Lung (tissue), 12 donors: ENCODE results near the gene MYO3A. TPM values are rescaled to one million over a fixed set of nuclear protein-coding genes. Genes with fewer than 3 reads are reported as not detected.
A peak's percentile ranks its signal among the peaks of the same experiment; 100 is the strongest.

ENCODE experiments used
- ATAC-seq: fragments of 200-7000 bp; cut with Tn5 transposase; one replicate; pipeline ENCODE4 v1.9.1; 2020; ENCODE audit warnings: moderate number of reproducible peaks; ENCODE audit not compliant: insufficient read depth, low FRiP score
- DNase-seq, 3 donors: peaks; one replicate each; pipeline ENCODE4 v3.0.0-alpha.2; 2013 to 2017
- H3K27ac ChIP-seq, 2 donors: one replicate each; pipeline ENCODE4 v1.5.1; 2013; ENCODE audit warnings: mild to moderate bottlenecking in 2 of 2, moderate library complexity in 2 of 2, control low read depth in 1 of 2, inconsistent platforms in 1 of 2, low read depth in 1 of 2, low read length in 1 of 2
- H3K27me3 ChIP-seq, 3 donors: one replicate each; pipeline ENCODE4 v1.5.1; 2013; ENCODE audit warnings: low read length in 2 of 3; ENCODE audit not compliant: control insufficient read depth in 3 of 3, insufficient read depth in 3 of 3
- H3K36me3 ChIP-seq, 4 donors: one replicate each; pipeline ENCODE4 v1.5.1; 2013; ENCODE audit warnings: low read length in 4 of 4, mild to moderate bottlenecking in 1 of 4, moderate library complexity in 1 of 4; ENCODE audit not compliant: control insufficient read depth in 4 of 4, insufficient read depth in 4 of 4
- H3K4me1 ChIP-seq, 5 donors: one replicate each; pipeline ENCODE4 v1.5.1; 2013; ENCODE audit warnings: low read length in 5 of 5, mild to moderate bottlenecking in 2 of 5, moderate library complexity in 1 of 5; ENCODE audit not compliant: control insufficient read depth in 5 of 5, insufficient read depth in 5 of 5
- H3K4me3 ChIP-seq: one replicate; pipeline ENCODE4 v1.5.1; 2013; ENCODE audit warnings: mild to moderate bottlenecking, control low read depth, moderate library complexity
- H3K9ac ChIP-seq, 2 donors: one replicate each; pipeline ENCODE4 v1.5.1; 2013; ENCODE audit warnings: low read length in 2 of 2, control low read depth in 1 of 2; ENCODE audit not compliant: insufficient read depth in 1 of 2
- H3K9me3 ChIP-seq, 4 donors: one replicate each; pipeline ENCODE4 v1.5.1; 2013; ENCODE audit warnings: low read length in 3 of 4, mild to moderate bottlenecking in 1 of 4, moderate library complexity in 1 of 4; ENCODE audit not compliant: control insufficient read depth in 4 of 4, insufficient read depth in 3 of 4
- WGBS, 2 donors: extraction: QIAGEN DNeasy Blood & Tissue Kit; methylation state at CpG; one replicate each; pipeline ENCODE4 v1.1.7; 2013; 5-methylcytosine and 5-hydroxymethylcytosine counted together
- polyA plus RNA-seq, 2 donors: library from polyadenylated mRNA; stranded (reverse); fragments of 200-250 nt; gene quantifications; one replicate each; pipeline ENCODE4 v1.2.1, GENCODE V29; 2013
- total RNA-seq, 2 donors: library from RNA; depleted of rRNA in 1 of 2; stranded (reverse); fragments of >200 nt in 1 of 2; gene quantifications; one replicate each; pipeline ENCODE4 v1.2.1, GENCODE V29; 2014 to 2021
- TF ChIP-seq, protein P1 (sequence below): IDR thresholded peaks from 2 replicates; pipeline ENCODE4 v1.5.1; 2012; ENCODE audit warnings: mild to moderate bottlenecking; ENCODE audit errors: control extremely low read depth, extremely low read depth
- donor health status: control.
- donor health status: control.
- donor health status: Bipolar disorder and iron deficiency.
- donor health status: healthy.
- donor health status: DM: yes; HTN: yes; CAD: no.

MYO3A gene
- total and polyA plus RNA-seq, 4 donors, result 0.08 to 5.7 (median 0.34) TPM

DNA sequence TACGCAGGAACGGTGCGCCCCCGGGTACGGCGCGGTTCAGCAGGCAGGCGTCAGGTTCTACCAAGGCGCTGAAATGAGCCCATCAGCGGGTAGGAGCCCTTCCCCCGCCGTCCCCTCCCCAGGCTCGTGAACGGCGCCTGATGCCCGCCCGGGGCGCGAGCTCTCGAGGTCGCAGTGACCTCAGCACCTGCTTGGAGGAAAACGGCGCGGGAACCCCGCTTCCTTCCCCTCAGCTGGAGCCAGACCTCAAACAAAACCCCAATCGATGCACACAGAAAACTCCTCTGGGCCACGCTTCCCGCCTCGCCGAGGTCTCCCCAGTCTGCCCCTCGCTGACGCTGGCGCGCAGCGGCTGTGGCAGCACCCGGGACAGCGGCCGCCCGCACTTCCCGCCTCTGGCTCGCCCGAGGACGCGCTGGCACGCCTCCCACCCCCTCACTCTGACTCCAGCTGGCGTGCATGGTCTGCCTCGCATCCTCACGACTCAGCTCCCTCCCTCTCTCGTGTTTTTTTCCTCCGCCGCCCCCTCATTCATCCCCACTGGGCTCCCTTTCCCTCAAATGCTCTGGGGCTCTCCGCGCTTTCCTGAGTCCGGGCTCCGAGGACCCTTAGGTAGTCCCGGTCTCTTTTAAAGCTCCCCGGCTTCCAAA lies 282.0 kb downstream of the MYO3A start:
- Histone ChIP-seq H3K36me3 (no peaks in the 10 kb centered on the region), H3K4me3 (no peak overlapping the region), H3K27ac (no peak overlapping the region), H3K9ac (no peak overlapping the region), H3K4me1 (peaks cover 0 to 11% (median 4%) of the 10 kb centered on the region in 5 donors), H3K27me3 (peaks cover 27 to 97% (median 85%) of the 10 kb centered on the region in 3 donors), H3K9me3 (peaks cover 0 to 10% (median 0%) of the 10 kb centered on the region in 4 donors)
- peak; percentile 60 for ATAC-seq
- DNase-seq, result peak; percentile 68 to 83 (median 82)
- 1 to 2% methylated on average over 56 to 57 of the region's 57 CpGs for WGBS, 2 donors
- TF ChIP-seq, protein P1, sequence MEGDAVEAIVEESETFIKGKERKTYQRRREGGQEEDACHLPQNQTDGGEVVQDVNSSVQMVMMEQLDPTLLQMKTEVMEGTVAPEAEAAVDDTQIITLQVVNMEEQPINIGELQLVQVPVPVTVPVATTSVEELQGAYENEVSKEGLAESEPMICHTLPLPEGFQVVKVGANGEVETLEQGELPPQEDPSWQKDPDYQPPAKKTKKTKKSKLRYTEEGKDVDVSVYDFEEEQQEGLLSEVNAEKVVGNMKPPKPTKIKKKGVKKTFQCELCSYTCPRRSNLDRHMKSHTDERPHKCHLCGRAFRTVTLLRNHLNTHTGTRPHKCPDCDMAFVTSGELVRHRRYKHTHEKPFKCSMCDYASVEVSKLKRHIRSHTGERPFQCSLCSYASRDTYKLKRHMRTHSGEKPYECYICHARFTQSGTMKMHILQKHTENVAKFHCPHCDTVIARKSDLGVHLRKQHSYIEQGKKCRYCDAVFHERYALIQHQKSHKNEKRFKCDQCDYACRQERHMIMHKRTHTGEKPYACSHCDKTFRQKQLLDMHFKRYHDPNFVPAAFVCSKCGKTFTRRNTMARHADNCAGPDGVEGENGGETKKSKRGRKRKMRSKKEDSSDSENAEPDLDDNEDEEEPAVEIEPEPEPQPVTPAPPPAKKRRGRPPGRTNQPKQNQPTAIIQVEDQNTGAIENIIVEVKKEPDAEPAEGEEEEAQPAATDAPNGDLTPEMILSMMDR, result no peak

DNA sequence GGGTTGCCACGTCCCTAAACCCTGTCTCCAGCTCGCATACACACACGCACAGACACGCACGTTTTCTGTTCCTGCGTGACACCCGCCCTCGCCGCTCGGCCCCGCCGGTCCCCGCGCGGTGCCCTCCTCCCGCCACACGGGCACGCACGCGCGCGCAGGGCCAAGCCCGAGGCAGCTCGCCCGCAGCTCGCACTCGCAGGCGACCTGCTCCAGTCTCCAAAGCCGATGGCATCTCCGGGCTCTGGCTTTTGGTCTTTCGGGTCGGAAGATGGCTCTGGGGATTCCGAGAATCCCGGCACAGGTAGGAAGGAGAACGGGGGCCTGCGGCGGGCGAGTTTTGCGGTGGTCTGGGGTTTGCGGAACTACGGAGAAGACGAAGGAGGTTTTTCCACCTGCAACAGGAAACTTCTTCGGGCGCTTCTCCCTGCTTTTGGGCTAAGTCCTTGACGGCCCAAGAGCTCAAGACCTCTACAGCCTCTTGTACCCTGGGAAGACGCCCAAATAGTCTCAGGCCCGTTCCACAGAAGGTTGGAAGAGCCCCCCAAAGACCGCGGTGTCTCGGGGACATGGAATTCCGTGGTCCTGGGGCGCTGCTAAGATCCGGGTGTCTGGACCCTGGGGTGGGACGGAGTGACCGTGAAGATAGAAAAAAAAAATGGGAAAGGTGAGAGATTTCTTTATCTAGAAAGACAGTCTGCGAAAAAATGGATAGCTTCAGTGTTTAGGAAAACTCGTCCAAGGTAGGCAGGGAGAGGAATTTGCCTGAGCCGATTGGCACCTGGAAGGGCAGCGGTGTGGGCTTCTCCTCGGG lies 282.8 kb downstream of the MYO3A start, which contains the start of gene GAD2:
TSS of gene GAD2 (plus strand) at position 190 of the 811 bp plus-strand sequence. CDS start at position 226, 36 bp downstream.
- Histone ChIP-seq H3K4me3 (no peak within 1 kb of the TSS), H3K9me3 (peaks cover 0 to 15% (median 0%) of the 10 kb centered on the region in 4 donors), H3K36me3 (no peaks in the 10 kb centered on the region), H3K27ac (no peak within 1 kb of the TSS), H3K4me1 (peaks cover 0 to 11% (median 4%) of the 10 kb centered on the region in 5 donors), H3K27me3 (peaks cover 27 to 97% (median 86%) of the 10 kb centered on the region in 3 donors), H3K9ac (no peak within 1 kb of the TSS)
- 2 to 4% methylated on average over 59 to 60 of the region's 60 CpGs for WGBS, 2 donors
- TF ChIP-seq, protein P1, result no peak
- ATAC-seq, result no peak
- no peak for DNase-seq

DNA sequence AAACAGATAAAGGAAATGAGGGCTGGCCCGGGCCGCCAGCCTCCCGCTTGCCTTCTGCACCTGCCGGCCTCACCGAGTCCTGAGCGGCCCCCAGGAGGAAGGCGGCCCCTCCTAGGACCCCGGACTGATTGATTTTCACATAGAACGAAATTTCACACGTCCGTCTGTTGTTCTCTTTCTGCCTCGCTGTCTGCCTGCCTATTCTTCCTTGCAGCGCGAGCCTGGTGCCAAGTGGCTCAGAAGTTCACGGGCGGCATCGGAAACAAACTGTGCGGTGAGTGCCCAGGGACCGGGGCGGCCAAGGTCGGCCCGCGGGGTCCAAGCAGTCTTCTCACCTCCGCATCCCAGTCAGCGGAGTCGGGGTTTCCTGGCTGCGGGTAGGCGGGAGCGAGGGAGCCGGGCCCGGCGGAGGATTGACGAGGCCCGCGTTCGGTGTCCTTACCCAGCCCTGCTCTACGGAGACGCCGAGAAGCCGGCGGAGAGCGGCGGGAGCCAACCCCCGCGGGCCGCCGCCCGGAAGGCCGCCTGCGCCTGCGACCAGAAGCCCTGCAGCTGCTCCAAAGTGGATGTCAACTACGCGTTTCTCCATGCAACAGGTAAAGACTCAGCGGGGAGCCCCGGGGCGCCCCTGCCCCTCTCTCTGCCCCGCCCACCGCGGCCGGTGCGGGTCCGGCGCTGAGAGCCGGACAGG lies 283.5 kb downstream of the MYO3A start:
- peaks cover 0 to 11% (median 4%) of the 10 kb centered on the region in 5 donors for H3K4me1 ChIP-seq
- H3K27ac ChIP-seq, result no peak overlapping the region
- ATAC-seq, result no peak
- 2 to 3% methylated on average over 51 to 64 of the region's 64 CpGs for WGBS, 2 donors
- DNase-seq, result peak in 1 of 3 donors; percentile 15
- no peaks in the 10 kb centered on the region for H3K36me3 ChIP-seq
- TF ChIP-seq, protein P1, result no peak
- no peak overlapping the region for H3K9ac ChIP-seq
- peaks cover 0 to 15% (median 0%) of the 10 kb centered on the region in 4 donors for H3K9me3 ChIP-seq
- H3K27me3 ChIP-seq, result peaks cover 27 to 97% (median 88%) of the 10 kb centered on the region in 3 donors
- no peak overlapping the region for H3K4me3 ChIP-seq
